SK-N-SH treated with all-trans-retinoic acid at 6 μM for 48 hours (cell line): ENCODE data around the gene SLC38A10.

ENCODE experiments used
- ATAC-seq: fragments of 200-7000 bp; cut with Tn5 transposase; 3 replicates; pipeline ENCODE4 v1.9.1; 2020; ENCODE audit warnings: mild to moderate bottlenecking, moderate library complexity
- ARNTL ChIP-seq: fragments of 450-650 bp; formaldehyde crosslinking; IDR thresholded peaks from 2 replicates; pipeline ENCODE4 v1.5.0; 2020; ENCODE audit warnings: low read depth, mild to moderate bottlenecking, moderate library complexity, borderline replicate concordance
- BACH2 ChIP-seq: fragments of 250-450 bp; sonication (Bioruptor Pico); IDR thresholded peaks from 2 replicates; pipeline ENCODE4 v1.9.0; 2021; ENCODE audit warnings: mild to moderate bottlenecking, borderline replicate concordance
- CSDC2 ChIP-seq: fragments of 250-450 bp; sonication (Bioruptor Pico); IDR thresholded peaks from 2 replicates; pipeline ENCODE4 v1.5.0; 2020; ENCODE audit warnings: mild to moderate bottlenecking, moderate library complexity
- ESRRG ChIP-seq: fragments of 250-450 bp; sonication (Bioruptor Pico); IDR thresholded peaks from 2 replicates; pipeline ENCODE4 v1.6.1; 2021; ENCODE audit warnings: mild to moderate bottlenecking
- GLIS3 ChIP-seq: fragments of 250-450 bp; sonication (Bioruptor Pico); IDR thresholded peaks from 2 replicates; pipeline ENCODE4 v1.5.0; 2020; ENCODE audit warnings: mild to moderate bottlenecking, moderate library complexity
- ISL1 ChIP-seq: fragments of 250-450 bp; sonication (Bioruptor Pico); IDR thresholded peaks from 2 replicates; pipeline ENCODE4 v2.1.2; 2022; ENCODE audit warnings: mild to moderate bottlenecking, moderate library complexity
- OSR1 ChIP-seq: fragments of 250-450 bp; sonication (Bioruptor Pico); IDR thresholded peaks from 2 replicates; pipeline ENCODE4 v1.8.0; 2022; ENCODE audit warnings: moderate library complexity, mild to moderate bottlenecking, inconsistent platforms
- PPARA ChIP-seq: fragments of 250-450 bp; sonication (Bioruptor Pico); IDR thresholded peaks from 2 replicates; pipeline ENCODE4 v1.5.0; 2020; ENCODE audit warnings: mild to moderate bottlenecking, borderline replicate concordance
- RARB ChIP-seq: fragments of 250-450 bp; sonication (Bioruptor Pico); IDR thresholded peaks from 2 replicates; pipeline ENCODE4 v1.8.0; 2021; ENCODE audit warnings: mild to moderate bottlenecking, moderate library complexity
- SNAI2 ChIP-seq: fragments of 250-450 bp; sonication (Bioruptor Pico); IDR thresholded peaks from 2 replicates; pipeline ENCODE4 v1.5.0; 2020; ENCODE audit warnings: mild to moderate bottlenecking, moderate library complexity
- TCF4 ChIP-seq: fragments of 250-450 bp; sonication (Bioruptor Pico); IDR thresholded peaks from 2 replicates; pipeline ENCODE4 v1.8.0; 2021; ENCODE audit warnings: mild to moderate bottlenecking, moderate library complexity, borderline replicate concordance
- ZC3H10 ChIP-seq: fragments of 250-450 bp; sonication (Bioruptor Pico); IDR thresholded peaks from 2 replicates; pipeline ENCODE4 v1.5.1; 2021; ENCODE audit warnings: mild to moderate bottlenecking, moderate library complexity
- ZFP3 ChIP-seq: fragments of 250-450 bp; sonication (Bioruptor Pico); IDR thresholded peaks from 2 replicates; pipeline ENCODE4 v1.5.0; 2020; ENCODE audit warnings: mild to moderate bottlenecking, moderate library complexity
- ZFP30 ChIP-seq: fragments of 450-650 bp; formaldehyde crosslinking; IDR thresholded peaks from 2 replicates; pipeline ENCODE4 v1.5.0; 2022; ENCODE audit warnings: mild to moderate bottlenecking, moderate library complexity
- ZNF565 ChIP-seq: fragments of 450-650 bp; formaldehyde crosslinking; conservative IDR thresholded peaks from 2 replicates; pipeline ENCODE4 v1.5.0; 2020; ENCODE audit warnings: low read depth, mild to moderate bottlenecking, moderate library complexity
- ZNF70 ChIP-seq: fragments of 450-650 bp; formaldehyde crosslinking; IDR thresholded peaks from 2 replicates; pipeline ENCODE4 v1.5.0; 2020; ENCODE audit warnings: mild to moderate bottlenecking, moderate library complexity
- ZNF8 ChIP-seq: fragments of 450-650 bp; formaldehyde crosslinking; IDR thresholded peaks from 2 replicates; pipeline ENCODE4 v1.5.0; 2020; ENCODE audit warnings: mild to moderate bottlenecking, moderate library complexity
- TF ChIP-seq, protein P1 (sequence below): fragments of 250-450 bp; sonication (Bioruptor Pico); IDR thresholded peaks from 2 replicates; pipeline ENCODE4 v1.8.0; 2021; ENCODE audit warnings: low read depth, mild to moderate bottlenecking, moderate library complexity, borderline replicate concordance
- TF ChIP-seq, protein P2 (sequence below): fragments of 250-450 bp; sonication (Bioruptor Pico); IDR thresholded peaks from 2 replicates; pipeline ENCODE4 v1.5.1; 2021; ENCODE audit warnings: mild to moderate bottlenecking, moderate library complexity
- TF ChIP-seq, protein P3 (sequence below): fragments of 250-450 bp; sonication (Bioruptor Pico); IDR thresholded peaks from 2 replicates; pipeline ENCODE4 v1.5.0; 2020; ENCODE audit warnings: mild to moderate bottlenecking, moderate library complexity
- TF ChIP-seq, protein P4 (sequence below): fragments of 250-450 bp; sonication (Bioruptor Pico); IDR thresholded peaks from 2 replicates; pipeline ENCODE4 v1.8.0; 2020; ENCODE audit warnings: mild to moderate bottlenecking, moderate library complexity, borderline replicate concordance

The SLC38A10 gene

DNA sequence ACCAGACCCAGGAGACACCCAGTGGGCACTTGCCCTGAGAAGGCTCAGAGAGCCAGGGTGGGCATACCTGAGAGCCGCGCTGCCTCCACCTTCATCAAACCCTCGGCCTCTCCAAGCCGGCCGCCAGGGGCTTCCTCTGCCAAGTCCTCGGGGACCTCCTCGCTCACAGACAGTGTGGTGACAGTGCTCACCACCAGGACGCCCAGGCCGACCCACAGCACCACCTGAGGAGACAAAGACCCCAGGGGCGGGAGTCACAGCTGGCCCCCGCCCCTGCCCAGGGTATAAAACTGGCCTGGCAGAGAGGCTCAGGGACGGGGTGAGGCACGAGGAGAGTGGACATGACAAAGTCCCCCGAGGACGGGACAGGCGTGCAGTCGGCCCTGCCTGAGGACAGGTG is 34.9 kb downstream of the SLC38A10 start:
- ATAC-seq = no peak
- TF ChIP-seq, protein P1, sequence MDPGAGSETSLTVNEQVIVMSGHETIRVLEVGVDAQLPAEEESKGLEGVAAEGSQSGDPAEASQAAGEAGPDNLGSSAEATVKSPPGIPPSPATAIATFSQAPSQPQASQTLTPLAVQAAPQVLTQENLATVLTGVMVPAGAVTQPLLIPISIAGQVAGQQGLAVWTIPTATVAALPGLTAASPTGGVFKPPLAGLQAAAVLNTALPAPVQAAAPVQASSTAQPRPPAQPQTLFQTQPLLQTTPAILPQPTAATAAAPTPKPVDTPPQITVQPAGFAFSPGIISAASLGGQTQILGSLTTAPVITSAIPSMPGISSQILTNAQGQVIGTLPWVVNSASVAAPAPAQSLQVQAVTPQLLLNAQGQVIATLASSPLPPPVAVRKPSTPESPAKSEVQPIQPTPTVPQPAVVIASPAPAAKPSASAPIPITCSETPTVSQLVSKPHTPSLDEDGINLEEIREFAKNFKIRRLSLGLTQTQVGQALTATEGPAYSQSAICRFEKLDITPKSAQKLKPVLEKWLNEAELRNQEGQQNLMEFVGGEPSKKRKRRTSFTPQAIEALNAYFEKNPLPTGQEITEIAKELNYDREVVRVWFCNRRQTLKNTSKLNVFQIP (CRISPR knock-in tag) = no peak
- TF ChIP-seq GLIS3 (CRISPR knock-in tag) = no peak
- TF ChIP-seq ZNF565 (CRISPR knock-in tag) = no peak
- TF ChIP-seq CSDC2 = no peak
- TF ChIP-seq ZC3H10 (CRISPR knock-in tag) = no peak
- TF ChIP-seq ZFP30 (CRISPR knock-in tag) = no peak
- no peak for TF ChIP-seq ISL1 (CRISPR knock-in tag)
- TF ChIP-seq TCF4 (CRISPR knock-in tag) = no peak
- no peak for TF ChIP-seq PPARA (CRISPR knock-in tag)
- TF ChIP-seq RARB (CRISPR knock-in tag) = no peak
- TF ChIP-seq, protein P2, sequence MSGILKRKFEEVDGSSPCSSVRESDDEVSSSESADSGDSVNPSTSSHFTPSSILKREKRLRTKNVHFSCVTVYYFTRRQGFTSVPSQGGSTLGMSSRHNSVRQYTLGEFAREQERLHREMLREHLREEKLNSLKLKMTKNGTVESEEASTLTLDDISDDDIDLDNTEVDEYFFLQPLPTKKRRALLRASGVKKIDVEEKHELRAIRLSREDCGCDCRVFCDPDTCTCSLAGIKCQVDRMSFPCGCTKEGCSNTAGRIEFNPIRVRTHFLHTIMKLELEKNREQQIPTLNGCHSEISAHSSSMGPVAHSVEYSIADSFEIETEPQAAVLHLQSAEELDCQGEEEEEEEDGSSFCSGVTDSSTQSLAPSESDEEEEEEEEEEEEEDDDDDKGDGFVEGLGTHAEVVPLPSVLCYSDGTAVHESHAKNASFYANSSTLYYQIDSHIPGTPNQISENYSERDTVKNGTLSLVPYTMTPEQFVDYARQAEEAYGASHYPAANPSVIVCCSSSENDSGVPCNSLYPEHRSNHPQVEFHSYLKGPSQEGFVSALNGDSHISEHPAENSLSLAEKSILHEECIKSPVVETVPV (CRISPR knock-in tag) = no peak
- TF ChIP-seq ZNF8 (CRISPR knock-in tag) = no peak

DNA sequence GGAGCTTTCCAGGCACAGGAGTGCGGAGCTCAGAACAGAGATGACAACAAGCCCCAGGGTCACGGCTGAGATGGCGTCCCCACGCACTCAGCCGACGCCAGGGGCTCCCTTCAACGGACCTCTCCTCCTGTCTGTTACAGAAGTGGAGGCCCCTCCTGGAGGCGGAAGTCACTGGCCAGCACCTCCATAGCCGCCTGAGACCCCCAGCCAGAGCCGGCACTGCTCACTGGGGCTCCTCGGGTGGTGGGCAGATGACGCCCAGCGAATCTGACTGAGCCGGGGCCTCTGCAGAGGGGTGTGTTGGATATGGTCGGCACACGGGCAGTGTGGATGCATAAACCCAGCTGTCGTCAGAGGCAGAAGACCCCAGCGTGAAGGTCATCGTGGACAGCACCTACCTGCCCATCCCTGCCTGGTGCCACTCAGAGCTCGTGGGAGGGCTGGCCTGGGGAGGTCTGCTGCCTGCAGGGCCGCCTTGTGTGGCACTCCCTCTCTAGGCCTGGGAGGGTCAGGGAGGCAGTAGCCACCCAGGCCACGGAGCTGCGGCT is 36.0 kb downstream of the SLC38A10 start:
- no peak for ATAC-seq
- TF ChIP-seq SNAI2 (CRISPR knock-in tag) = no peak
- no peak for TF ChIP-seq CSDC2
- TF ChIP-seq ZC3H10 (CRISPR knock-in tag) = no peak
- TF ChIP-seq, protein P3, sequence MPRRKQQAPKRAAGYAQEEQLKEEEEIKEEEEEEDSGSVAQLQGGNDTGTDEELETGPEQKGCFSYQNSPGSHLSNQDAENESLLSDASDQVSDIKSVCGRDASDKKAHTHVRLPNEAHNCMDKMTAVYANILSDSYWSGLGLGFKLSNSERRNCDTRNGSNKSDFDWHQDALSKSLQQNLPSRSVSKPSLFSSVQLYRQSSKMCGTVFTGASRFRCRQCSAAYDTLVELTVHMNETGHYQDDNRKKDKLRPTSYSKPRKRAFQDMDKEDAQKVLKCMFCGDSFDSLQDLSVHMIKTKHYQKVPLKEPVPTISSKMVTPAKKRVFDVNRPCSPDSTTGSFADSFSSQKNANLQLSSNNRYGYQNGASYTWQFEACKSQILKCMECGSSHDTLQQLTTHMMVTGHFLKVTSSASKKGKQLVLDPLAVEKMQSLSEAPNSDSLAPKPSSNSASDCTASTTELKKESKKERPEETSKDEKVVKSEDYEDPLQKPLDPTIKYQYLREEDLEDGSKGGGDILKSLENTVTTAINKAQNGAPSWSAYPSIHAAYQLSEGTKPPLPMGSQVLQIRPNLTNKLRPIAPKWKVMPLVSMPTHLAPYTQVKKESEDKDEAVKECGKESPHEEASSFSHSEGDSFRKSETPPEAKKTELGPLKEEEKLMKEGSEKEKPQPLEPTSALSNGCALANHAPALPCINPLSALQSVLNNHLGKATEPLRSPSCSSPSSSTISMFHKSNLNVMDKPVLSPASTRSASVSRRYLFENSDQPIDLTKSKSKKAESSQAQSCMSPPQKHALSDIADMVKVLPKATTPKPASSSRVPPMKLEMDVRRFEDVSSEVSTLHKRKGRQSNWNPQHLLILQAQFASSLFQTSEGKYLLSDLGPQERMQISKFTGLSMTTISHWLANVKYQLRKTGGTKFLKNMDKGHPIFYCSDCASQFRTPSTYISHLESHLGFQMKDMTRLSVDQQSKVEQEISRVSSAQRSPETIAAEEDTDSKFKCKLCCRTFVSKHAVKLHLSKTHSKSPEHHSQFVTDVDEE (CRISPR knock-in tag) = no peak
- no peak for TF ChIP-seq ZNF565 (CRISPR knock-in tag)
- TF ChIP-seq ARNTL (CRISPR knock-in tag) = no peak
- no peak for TF ChIP-seq ZNF8 (CRISPR knock-in tag)
- no peak for TF ChIP-seq BACH2 (CRISPR knock-in tag)
- no peak for TF ChIP-seq TCF4 (CRISPR knock-in tag)
- TF ChIP-seq, protein P4, sequence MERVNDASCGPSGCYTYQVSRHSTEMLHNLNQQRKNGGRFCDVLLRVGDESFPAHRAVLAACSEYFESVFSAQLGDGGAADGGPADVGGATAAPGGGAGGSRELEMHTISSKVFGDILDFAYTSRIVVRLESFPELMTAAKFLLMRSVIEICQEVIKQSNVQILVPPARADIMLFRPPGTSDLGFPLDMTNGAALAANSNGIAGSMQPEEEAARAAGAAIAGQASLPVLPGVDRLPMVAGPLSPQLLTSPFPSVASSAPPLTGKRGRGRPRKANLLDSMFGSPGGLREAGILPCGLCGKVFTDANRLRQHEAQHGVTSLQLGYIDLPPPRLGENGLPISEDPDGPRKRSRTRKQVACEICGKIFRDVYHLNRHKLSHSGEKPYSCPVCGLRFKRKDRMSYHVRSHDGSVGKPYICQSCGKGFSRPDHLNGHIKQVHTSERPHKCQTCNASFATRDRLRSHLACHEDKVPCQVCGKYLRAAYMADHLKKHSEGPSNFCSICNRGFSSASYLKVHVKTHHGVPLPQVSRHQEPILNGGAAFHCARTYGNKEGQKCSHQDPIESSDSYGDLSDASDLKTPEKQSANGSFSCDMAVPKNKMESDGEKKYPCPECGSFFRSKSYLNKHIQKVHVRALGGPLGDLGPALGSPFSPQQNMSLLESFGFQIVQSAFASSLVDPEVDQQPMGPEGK (CRISPR knock-in tag) = no peak
- TF ChIP-seq ZNF70 = no peak
- TF ChIP-seq, protein P2 (CRISPR knock-in tag) = no peak
- TF ChIP-seq ZFP30 (CRISPR knock-in tag) = no peak
- no peak for TF ChIP-seq ESRRG (CRISPR knock-in tag)
- no peak for TF ChIP-seq OSR1 (CRISPR knock-in tag)
- TF ChIP-seq, protein P1 (CRISPR knock-in tag) = no peak
- TF ChIP-seq RARB (CRISPR knock-in tag) = no peak
- TF ChIP-seq ZFP3 (CRISPR knock-in tag) = no peak
- TF ChIP-seq PPARA (CRISPR knock-in tag) = no peak
